ENCODE data around the gene SLC43A3. TPM values are rescaled to one million over a fixed set of nuclear protein-coding genes. Genes with fewer than 3 reads are reported as not detected.

Gene SLC43A3
- total and polyA plus RNA-seq, 9 of the 15 experiments (the other 6 are each of a cell fraction or from before 2014, with no cell fraction given) = 63.7 to 281 (median 139) TPM

DNA sequence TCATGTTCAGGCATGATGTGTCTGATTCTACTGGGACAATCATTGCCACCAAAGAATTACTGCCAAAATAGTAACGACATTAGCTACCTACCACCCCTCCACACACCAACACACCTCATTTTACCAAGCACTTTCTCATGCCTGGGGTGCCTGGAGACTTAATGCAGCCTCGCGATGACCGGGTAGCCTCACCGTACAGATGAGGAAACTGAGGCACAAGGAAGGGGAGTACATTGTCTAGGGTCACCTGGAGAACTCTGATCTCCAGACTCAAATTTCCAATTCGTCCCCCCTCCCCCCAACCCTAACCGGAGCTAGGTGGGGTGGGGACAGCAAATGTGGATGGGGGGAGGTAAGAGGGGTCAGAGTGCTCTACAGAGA is 30.7 kb upstream of the SLC43A3 start:
- Histone ChIP-seq H3K4me3 (no peak overlapping the region), H3K9ac (ENCODE audit: insufficient read depth in 1 of 2, low read depth in 2 of 2, low read length in 2 of 2) (peak overlapping the region in 1 of 2 experiments; percentile 0; a peak in 1 of 4 replicates), H3K27ac (ENCODE audit: extremely low read depth, low read depth, low read length) (no peak overlapping the region), H3K4me1 (replicated peaks in 1 of 2; ENCODE audit: control insufficient read depth in 2 of 2, insufficient read depth in 2 of 2, low read length in 2 of 2) (peaks cover 19 to 49% of the 10 kb centered on the region in 2 experiments), H3K79me2 (ENCODE audit: control insufficient read depth, insufficient read depth, low read length) (no peaks in the 10 kb centered on the region), H4K20me1 (replicated peaks; ENCODE audit: control insufficient read depth, insufficient read depth, low read length) (peaks cover under 1% of the 10 kb centered on the region; the same call in 1 of the 2 replicates), H3K4me2 (ENCODE audit: insufficient read depth, low read length) (0 out of 2 replicates have a peak overlapping the region, but pooled peaks have one; percentile 16), H3K36me3 (ENCODE audit: control insufficient read depth, insufficient read depth, low read length) (no peaks in the 10 kb centered on the region), H3K9me1 (ENCODE audit: control insufficient read depth, insufficient read depth, low read length) (no peaks in the 10 kb centered on the region), H3K9me3 (replicated peaks; ENCODE audit: control insufficient read depth, insufficient read depth, low read depth, low read length) (no peaks in the 10 kb centered on the region), H3K27me3 (ENCODE audit: control insufficient read depth in 2 of 2, insufficient read depth in 2 of 2, low read length in 2 of 2) (no peaks in the 10 kb centered on the region), H2AFZ (ENCODE audit: low read depth, low read length) (peak overlapping the region; percentile 76)
- ATAC-seq (peak; percentile 5; the same call in 2 of the 3 replicates), DNase-seq (ENCODE audit: extremely low read depth in 1 of 4, low spot score in 3 of 4) (no peak), FAIRE-seq (no peak)
- ChIA-PET POLR2A (interaction anchor here (0.6 to 1.3 kb wide), 4 partner anchors 30 to 284 kb away, joined by 3 to 5 read pairs (median 4); no protein-coding TSS in a partner anchor), CTCF (ENCODE audit: low intra/inter-chr PET ratio) (interaction anchor here (0.7 to 3.6 kb wide), 6 partner anchors 23 to 184 kb away, joined by 3 to 32 read pairs (median 3); partner anchors contain the start of gene UBE2L6)
- in situ Hi-C loops (cut with MboI) = loop anchor here (10.0 kb wide), 1 partner anchor 187 kb away; the partner anchor contains the start of gene YPEL4
- BruUV-seq (replicated peaks) = no TSS peak
- intact Hi-C loops (cut with micrococcal nuclease) = loop anchor here (1.0 to 5.0 kb wide), 9 partner anchors 23 to 1065 kb away; partner anchors contain the start of gene UBE2L6
- WGBS (ENCODE audit: insufficient coverage, low coverage, missing lambda C conversion rate) = 17% methylated on average over 7 of the region's 7 CpGs
- no peak for TF ChIP-seq MEF2D (tag; conservative IDR thresholded peaks at IDR 0.05; ENCODE audit: low read depth)
- TF ChIP-seq FOXK1 (CRISPR knock-in tag; IDR thresholded peaks at IDR 0.05; ENCODE audit: borderline replicate concordance) = no peak
- no peak for TF ChIP-seq C11orf30 (IDR thresholded peaks at IDR 0.05; ENCODE audit: low read depth)
- no peak for TF ChIP-seq ZNF740 (CRISPR knock-in tag; IDR thresholded peaks at IDR 0.05)
- TF ChIP-seq ZNF740 (tag; IDR thresholded peaks at IDR 0.05) = no peak
- no peak for TF ChIP-seq KLF6 (CRISPR knock-in tag; IDR thresholded peaks at IDR 0.05; ENCODE audit: borderline replicate concordance)
- TF ChIP-seq, protein P1, sequence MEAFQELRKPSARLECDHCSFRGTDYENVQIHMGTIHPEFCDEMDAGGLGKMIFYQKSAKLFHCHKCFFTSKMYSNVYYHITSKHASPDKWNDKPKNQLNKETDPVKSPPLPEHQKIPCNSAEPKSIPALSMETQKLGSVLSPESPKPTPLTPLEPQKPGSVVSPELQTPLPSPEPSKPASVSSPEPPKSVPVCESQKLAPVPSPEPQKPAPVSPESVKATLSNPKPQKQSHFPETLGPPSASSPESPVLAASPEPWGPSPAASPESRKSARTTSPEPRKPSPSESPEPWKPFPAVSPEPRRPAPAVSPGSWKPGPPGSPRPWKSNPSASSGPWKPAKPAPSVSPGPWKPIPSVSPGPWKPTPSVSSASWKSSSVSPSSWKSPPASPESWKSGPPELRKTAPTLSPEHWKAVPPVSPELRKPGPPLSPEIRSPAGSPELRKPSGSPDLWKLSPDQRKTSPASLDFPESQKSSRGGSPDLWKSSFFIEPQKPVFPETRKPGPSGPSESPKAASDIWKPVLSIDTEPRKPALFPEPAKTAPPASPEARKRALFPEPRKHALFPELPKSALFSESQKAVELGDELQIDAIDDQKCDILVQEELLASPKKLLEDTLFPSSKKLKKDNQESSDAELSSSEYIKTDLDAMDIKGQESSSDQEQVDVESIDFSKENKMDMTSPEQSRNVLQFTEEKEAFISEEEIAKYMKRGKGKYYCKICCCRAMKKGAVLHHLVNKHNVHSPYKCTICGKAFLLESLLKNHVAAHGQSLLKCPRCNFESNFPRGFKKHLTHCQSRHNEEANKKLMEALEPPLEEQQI (IDR thresholded peaks at IDR 0.05) = no peak
- TF ChIP-seq HDAC6 (IDR thresholded peaks at IDR 0.05; ENCODE audit: low read depth, low read length) = no peak
- TF ChIP-seq, protein P2, sequence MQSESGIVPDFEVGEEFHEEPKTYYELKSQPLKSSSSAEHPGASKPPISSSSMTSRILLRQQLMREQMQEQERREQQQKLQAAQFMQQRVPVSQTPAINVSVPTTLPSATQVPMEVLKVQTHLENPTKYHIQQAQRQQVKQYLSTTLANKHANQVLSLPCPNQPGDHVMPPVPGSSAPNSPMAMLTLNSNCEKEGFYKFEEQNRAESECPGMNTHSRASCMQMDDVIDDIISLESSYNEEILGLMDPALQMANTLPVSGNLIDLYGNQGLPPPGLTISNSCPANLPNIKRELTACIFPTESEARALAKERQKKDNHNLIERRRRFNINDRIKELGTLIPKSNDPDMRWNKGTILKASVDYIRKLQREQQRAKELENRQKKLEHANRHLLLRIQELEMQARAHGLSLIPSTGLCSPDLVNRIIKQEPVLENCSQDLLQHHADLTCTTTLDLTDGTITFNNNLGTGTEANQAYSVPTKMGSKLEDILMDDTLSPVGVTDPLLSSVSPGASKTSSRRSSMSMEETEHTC (IDR thresholded peaks at IDR 0.05) = no peak
- TF ChIP-seq ZBED1 (IDR thresholded peaks at IDR 0.05) = no peak
- TF ChIP-seq ZNF311 (CRISPR knock-in tag; IDR thresholded peaks at IDR 0.05) = no peak
- no peak for TF ChIP-seq MLX (CRISPR knock-in tag; conservative IDR thresholded peaks at IDR 0.05)
- no peak for TF ChIP-seq ETV6 (IDR thresholded peaks at IDR 0.05; ENCODE audit: borderline replicate concordance in 1 of 2, low read depth in 2 of 2, low read length in 1 of 2)
- no peak for TF ChIP-seq ETV6 (CRISPR knock-in tag; IDR thresholded peaks at IDR 0.05; ENCODE audit: borderline replicate concordance)
- TF ChIP-seq TRIM28 (IDR thresholded peaks at IDR 0.05) = no peak

Measured in K562 (cell line).